GM18505 (cell line): ENCODE results near the gene TTC21B.
"Not testable (repeated sequence)": the region's sequence is repeated elsewhere in the genome, so short reads cannot be mapped to it uniquely, and the experiment has no call there.

Experiments
- ATAC-seq: cut with Tn5 transposase; IDR thresholded peaks from one replicate; pipeline ENCODE4 v1.9.1; 2021; ENCODE audit not compliant: unreplicated experiment
- POLR2A ChIP-seq: IDR thresholded peaks from 4 replicates; pipeline ENCODE4 v1.6.1; 2011; ENCODE audit warnings: borderline replicate concordance; ENCODE audit not compliant: insufficient read depth, insufficient read length; ENCODE audit errors: extremely low read depth

Gene TTC21B

DNA sequence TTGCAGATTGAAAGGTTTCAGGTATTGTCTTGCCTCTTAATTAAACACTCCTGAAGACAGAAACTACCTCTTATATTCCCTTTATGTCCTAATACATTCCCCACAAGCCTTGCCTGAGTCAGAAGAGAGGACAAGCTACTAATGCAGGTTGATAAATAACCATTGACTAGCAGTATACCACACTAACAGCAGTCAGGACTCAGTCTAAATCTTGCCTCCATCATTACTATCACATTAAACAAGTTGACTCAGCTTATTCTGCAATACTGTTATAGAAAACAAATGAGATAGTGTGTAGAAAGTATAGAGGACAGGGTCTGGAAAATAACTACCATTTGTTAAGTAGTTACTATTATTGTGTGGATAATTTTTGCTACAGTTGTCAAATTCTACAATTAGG, 63.8 kb downstream of the TTC21B start:
- no peak for TF ChIP-seq POLR2A
- ATAC-seq = no peak

DNA sequence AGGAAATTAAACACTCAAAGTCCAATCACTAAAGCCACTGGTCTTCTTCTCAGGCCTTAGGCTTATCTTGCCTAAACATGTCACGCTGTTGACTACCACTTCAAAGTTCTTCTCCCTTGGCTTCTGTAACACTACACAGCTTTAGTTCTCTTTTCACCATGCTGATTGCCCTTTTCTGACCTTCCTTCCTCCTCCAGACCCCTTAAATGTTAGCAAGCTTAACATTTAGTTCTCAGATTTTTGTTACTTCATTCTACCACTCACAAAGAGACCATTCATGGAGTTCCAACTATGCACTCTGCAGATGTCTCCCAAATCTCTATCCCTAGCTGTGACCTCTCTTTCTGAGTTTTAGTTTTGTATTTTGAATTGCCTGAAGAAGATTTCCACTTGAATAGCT, 64.4 kb downstream of the TTC21B start:
- TF ChIP-seq POLR2A = no peak
- no peak for ATAC-seq

DNA sequence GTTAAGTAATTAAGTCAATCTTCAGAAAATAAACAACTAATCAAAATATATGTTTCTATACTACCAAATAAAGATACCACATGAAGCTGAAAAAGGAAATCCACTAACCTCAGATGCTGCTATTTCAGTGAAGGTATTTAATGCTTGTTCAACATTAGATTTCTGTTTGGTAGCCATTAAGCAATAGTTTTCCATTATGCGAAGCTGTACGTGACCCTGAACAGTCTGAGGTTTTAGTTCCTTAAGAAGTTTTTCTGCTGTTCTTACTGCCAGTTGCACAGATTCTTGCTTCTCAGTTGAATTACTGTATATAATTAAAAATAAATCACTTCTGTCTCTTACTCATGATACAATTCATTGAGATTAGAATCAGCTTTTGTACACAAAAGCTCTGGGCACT, 65.4 kb downstream of the TTC21B start:
- TF ChIP-seq POLR2A = no peak

DNA sequence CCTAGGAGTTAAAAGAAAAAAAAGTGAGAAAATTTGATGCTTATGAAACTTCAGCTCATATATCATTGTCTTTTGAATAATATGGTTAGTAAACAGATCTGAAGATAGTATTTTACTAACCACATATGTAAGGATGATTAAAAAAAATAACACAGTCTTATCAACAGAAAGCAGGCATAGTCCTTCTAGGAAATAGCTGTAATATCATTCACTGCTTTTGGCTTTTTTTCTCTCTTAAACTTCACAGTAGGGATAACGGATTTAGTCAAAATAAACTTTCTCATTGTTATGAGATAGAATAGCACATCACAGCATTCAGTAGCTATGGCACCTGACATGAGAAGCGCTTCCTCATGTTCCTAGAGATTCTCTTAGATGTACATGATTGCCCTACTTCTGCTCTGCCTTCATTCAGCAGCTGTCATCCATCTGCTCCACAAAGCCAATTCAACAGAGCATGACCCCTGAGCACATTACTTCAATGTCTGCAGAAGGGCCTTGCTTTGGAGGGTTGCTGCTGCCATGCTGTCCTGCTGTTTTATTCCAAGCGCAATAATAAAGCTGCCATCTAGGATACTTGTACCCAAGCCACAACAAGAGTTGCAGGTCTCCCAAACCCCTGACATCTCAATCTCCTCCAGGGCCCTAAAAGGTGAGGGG, 67.0 kb downstream of the TTC21B start:
- ATAC-seq = no peak
- TF ChIP-seq POLR2A = no peak

More for the DNA sequence above, 65.4 kb downstream of the TTC21B start:
- ATAC-seq = no peak

DNA sequence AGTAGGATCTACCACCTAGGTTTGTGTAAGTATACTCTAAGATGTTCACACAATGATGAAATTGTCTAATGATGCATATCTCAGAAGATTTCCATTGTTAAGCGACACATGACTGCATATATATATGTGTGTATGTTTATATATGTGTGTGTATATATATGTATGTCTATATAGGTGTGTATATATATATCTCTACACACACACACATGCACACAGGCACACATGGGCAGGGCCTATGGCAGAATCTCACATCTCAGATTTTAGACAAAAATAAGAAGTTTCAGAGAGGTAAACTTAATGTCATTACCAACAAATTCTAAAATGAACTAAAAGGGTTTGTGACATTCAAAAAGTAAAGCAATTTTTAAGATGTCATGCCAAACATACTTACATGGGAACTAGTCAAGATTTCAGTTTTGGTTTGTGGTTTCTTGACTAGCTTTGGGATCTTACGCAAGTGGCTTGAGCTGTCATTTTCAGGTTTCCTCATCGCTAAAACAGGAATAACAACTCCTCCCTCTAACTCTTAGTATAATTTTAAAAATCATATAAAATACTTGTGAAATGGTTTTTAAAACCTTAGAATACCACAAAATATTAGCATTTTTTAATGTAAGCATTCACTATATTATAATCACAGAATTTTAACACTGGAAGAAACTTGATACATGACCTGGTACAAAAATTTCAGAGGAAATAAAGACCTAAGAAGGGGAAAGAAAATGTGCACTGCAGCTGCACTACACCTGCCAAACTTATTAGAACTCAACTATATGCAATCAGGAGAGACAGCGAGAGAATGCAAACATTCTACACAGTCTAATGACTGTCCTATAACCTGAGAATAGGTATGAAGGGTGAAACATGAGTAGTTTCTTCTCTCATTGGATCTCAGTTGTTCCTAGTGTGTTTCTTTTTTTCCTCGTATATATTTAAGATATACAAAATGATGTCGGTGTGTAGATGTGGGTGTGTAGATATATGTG, 75.7 kb downstream of the TTC21B start:
- peak; percentile 60 for ATAC-seq
- no peak for TF ChIP-seq POLR2A

DNA sequence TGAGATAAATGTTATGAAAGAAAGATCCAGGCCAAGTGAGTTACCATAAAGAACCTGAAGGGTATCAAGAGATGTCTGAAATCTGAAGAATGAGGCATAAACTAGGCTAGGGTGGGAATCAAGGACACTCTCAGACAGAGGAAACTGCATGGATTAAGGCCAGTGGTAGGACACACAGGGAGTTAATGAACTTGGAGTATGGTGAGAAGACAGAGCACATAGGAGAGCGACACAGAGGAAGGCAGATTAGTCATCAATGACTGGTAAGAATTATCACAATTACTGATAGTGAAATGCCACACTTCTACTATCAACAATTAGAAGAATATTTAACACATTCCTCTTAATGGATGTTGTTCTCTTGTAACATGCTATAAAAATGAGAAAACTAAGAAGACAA, 76.9 kb downstream of the TTC21B start:
- no peak for ATAC-seq

DNA sequence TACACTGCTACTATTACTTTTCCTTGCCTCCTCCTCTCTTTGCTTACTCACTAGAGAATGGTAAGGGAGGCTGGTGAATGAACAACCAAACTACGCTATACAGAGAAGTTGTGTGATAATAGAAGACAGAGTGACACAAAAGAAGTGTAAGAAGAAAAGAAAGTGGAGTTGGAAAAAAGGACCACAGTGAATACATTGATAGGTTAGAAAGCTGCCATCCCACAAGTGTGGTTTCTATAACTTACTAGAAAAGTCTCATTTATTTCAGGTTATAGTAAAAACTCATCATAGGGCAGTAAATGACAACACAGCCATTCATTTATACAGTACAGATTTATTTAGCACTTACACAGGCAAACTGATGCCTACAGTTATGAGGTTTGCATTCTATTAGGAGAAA, 77.3 kb downstream of the TTC21B start:
- no peak for TF ChIP-seq POLR2A
- ATAC-seq = no peak

More for the DNA sequence above, 76.9 kb downstream of the TTC21B start:
- no peak for TF ChIP-seq POLR2A

DNA sequence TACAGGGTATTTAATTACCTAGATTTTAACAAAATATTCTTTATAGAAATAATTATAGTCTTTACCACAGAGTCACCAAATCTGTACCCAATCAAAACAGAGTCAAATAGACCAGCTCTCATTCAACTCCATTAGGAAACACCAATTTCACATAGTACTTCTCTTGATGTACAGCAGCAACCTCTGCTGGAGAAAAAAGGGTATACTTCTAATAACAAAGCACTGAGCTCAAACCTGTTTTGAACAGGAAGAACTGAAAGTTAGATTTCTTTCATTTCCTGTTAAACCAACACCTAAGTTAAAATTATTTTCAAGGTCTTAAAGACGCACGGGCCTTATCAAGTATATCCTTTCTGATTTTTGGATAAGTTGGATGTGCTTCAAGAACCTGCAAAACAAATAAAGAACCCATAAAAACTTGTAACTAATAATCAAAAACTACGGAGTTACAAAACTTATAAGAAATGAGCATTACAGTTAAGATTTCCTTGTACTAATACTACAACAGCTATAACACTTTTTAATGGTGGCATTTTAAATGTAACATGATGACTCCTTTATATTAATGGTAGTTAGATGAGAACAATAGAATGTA, 79.0 kb downstream of the TTC21B start:
- ATAC-seq = peak; percentile 91
- no peak for TF ChIP-seq POLR2A

DNA sequence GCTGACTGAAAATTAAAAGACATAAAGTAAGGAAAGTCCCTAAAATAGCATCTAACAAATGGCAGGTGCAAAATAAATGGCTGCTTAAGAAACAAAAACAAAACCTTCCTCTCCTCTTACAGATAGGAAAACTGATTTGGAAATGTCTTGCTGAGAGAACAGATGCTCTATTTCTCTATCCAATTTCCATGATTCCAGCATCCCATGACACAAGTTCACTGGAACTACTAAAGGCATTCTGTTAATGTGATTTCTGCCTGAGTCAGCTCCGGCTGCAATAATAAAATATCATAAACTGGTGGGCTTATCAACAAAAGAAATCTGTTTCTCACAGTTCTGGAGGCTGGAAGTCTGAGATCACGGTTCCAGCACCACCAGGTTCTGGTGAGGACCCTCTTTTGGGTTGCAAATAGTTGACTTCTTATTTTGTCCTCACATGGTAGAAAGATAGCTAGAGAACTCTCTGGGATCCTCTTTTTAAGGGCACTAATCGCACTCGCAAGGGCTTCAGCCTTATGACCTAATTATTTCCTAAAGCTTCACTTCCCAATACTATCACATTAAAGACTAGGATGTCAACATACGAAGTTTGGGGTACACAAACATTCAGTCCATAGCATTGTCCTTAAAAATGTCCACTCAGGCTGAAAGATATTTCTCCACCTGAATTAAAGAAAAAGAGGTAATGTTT, 81.3 kb downstream of the TTC21B start:
- ATAC-seq = no peak
- no peak for TF ChIP-seq POLR2A

DNA sequence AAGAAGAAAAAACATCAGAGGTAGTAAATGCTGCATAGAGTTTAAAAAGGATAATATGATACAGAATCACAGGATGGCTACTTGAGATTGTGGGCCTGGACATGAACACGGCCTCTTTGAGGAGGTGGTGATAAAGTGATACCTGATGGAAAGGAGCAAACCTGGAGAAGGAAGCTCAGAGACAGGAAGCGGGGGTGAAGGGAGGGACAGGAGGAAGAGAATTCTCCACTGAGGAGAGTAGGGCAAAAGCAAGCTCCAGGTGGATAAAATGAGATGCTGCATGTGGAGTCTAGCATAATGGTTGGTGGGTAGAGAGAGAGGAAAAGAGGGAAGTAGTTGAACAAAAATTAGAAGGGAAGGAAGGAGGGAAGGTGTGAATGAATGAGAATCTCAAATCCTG, 82.6 kb downstream of the TTC21B start:
- ATAC-seq = no peak
- TF ChIP-seq POLR2A = no peak

DNA sequence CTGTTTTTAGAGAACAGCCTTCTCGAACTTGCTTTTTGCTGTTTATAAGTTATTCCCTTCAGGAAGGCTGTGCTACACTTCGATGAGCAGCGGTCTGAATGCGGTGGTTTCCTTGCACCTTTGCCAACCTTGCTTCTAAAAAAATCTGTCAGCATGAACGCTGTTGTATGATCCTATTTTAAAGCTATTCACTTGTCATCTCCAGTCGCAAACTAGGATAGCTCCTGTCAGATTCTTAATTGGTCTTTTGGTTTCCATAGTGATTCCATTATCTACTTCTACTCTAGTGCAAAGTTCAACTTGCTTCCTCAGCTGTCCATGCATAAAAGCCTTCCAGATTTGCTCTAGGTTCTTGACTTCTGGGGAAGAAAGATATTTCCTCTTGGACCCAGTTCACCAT, 83.2 kb downstream of the TTC21B start:
- ATAC-seq = no peak
- TF ChIP-seq POLR2A = no peak

DNA sequence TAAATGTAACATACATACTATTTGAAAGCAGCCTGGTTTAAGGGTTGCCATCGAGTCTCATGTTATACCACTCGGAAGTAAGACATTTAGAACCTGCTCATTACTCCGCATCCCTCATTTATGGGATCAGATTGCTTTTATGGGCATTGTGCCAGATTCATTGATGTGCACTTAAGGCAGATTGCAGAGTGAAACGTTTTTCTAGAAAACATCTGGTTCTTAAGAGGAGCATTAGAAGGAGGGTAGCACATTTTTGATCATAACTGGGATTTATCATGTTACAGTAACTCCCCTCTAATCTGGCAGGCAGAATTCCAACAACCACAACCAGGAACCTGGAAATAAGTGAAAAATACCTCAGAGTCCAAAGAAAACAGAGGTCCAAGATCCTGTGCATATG, 85.4 kb downstream of the TTC21B start:
- TF ChIP-seq POLR2A = no peak
- no peak for ATAC-seq

DNA sequence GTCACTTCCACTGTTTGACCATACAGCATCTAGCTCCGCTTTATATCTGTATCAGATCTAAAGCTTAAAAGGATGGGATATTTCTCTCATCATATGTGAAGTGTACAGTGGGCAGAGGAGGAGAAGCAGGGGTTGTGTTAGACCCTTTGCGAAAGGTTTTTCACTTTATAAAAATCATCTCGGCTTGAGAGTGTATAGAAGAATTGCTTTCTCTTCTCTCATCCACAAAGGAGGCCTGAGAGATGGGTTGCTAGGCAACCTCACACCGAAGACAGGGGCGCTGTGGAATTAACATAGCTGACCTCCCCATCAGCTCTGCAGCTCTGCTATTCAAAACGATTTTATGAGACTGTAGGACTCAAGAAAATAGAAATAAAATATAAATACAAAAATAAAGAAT, 89.3 kb downstream of the TTC21B start:
- no peak for TF ChIP-seq POLR2A

DNA sequence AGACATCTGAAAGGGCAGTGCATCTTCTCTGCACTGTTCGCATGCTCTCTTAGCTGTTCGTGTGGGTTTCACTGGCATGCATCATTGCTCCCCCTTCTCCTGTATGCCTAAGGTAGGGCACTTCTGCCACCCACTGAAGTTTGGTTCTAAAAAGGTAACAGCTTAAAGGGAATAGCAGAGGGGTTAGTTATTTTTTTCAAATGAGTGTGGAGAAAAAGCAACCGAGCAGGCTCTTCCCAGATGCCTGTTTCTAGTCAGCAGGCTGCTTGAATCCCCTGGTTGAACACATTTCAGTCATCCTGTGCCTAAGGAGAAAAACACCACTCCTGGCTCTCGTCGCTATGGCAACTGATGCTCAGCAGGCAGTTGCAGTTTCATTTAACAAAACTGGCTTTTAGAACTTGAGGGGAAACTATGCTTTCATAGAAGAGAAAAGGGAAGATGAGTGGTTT, 89.7 kb downstream of the TTC21B start:
- no peak for TF ChIP-seq POLR2A

More for the DNA sequence above, 89.3 kb downstream of the TTC21B start:
- ATAC-seq = no peak

DNA sequence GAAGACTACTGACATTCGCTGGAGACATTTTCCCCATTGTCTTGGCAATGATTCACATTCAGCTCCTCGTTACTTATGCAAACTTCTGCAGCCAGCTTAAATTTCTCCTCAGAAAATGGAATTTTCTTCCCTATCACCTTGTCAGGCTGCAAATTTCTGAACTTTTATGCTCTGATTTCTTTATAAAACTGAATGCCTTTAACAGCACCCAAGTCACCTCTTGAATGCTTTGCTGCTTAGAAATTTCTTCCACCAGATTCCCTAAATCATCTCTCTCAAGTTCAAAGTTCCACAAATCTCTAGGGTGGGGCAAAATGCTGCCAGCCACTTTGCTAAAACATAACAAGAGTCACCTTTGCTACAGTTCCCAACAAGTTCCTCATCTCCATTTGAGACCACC, 92.5 kb downstream of the TTC21B start:
- not testable (repeated sequence) for ATAC-seq

More for the DNA sequence above, 89.7 kb downstream of the TTC21B start:
- ATAC-seq = peak; percentile 84

DNA sequence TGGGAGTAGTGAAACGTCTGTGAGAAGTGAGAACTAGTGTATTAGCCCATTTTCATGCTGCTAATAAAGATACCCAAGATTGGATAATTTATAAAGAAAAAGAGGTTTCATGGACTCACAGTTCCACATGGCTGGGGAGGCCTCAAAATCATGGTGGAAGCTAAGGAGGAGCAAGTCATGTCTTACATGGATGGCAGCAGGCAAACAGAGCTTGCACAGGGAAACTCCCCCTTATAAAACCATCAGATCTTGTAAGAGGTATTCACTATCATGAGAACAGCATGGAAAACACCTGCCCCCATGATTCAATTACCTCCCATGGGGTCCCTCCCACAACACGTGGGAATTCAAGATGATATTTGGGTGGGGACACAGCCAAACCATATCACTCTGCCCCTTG, 93.9 kb downstream of the TTC21B start:
- ATAC-seq = not testable (repeated sequence)
